ENCODE results near the gene FGF6. TPM values are rescaled to one million over a fixed set of nuclear protein-coding genes. Genes with fewer than 3 reads are reported as not detected.

FGF6 gene
- polyA plus RNA-seq, 1 of the 3 experiments (the other 2 are of a cell fraction): not detected

- no peak overlapping the region for H2AFZ ChIP-seq (ENCODE audit: low read depth)
- ChIA-PET POLR2A (no interaction called here), CTCF (interaction anchor here (1.8 to 2.0 kb wide), 2 partner anchors 20 to 126 kb away, joined by 5 to 10 read pairs; no protein-coding TSS in a partner anchor)
- H3K36me3 ChIP-seq (replicated peaks in 1 of 2; ENCODE audit: control insufficient read depth in 1 of 2, insufficient read depth in 2 of 2, low read length in 1 of 2): no peaks in the 10 kb centered on the region
- H4K20me1 ChIP-seq (ENCODE audit: insufficient read depth): no peaks in the 10 kb centered on the region
- no peaks in the 10 kb centered on the region for H3K79me2 ChIP-seq (ENCODE audit: insufficient read depth)
- H3F3A ChIP-seq (replicated peaks; ENCODE audit: insufficient read depth): no peaks in the 10 kb centered on the region
- H3K9me2 ChIP-seq: no peaks in the 10 kb centered on the region
- H3K4me2 ChIP-seq: no peak overlapping the region
- H3K9ac ChIP-seq: no peak overlapping the region
- H3K4me1 ChIP-seq (ENCODE audit: control insufficient read depth in 1 of 2, insufficient read depth in 2 of 2, low read depth in 1 of 2, low read length in 1 of 2): no peaks in the 10 kb centered on the region
- no peak overlapping the region for H3K4me3 ChIP-seq (ENCODE audit: low read depth in 2 of 2, low read length in 1 of 2)
- peaks cover 9% of the 10 kb centered on the region for H3K27me3 ChIP-seq (ENCODE audit: insufficient read depth)
- H3K27ac ChIP-seq (ENCODE audit: low read depth in 2 of 2, low read length in 1 of 2): no peak overlapping the region
- no peak for TF ChIP-seq CHD2 (IDR thresholded peaks at IDR 0.05; ENCODE audit: low read length, partially characterized antibody)
- no peak for TF ChIP-seq RXRA (IDR thresholded peaks at IDR 0.05; ENCODE audit: borderline replicate concordance, low read depth)
- TF ChIP-seq, protein P1, sequence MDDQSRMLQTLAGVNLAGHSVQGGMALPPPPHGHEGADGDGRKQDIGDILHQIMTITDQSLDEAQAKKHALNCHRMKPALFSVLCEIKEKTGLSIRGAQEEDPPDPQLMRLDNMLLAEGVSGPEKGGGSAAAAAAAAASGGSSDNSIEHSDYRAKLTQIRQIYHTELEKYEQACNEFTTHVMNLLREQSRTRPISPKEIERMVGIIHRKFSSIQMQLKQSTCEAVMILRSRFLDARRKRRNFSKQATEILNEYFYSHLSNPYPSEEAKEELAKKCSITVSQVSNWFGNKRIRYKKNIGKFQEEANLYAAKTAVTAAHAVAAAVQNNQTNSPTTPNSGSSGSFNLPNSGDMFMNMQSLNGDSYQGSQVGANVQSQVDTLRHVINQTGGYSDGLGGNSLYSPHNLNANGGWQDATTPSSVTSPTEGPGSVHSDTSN (IDR thresholded peaks at IDR 0.05): no peak
- no peak for TF ChIP-seq EP300 (IDR thresholded peaks at IDR 0.05; ENCODE audit: borderline replicate concordance in 1 of 2, low read depth in 1 of 2, low read length in 1 of 2)
- TF ChIP-seq, protein P2, sequence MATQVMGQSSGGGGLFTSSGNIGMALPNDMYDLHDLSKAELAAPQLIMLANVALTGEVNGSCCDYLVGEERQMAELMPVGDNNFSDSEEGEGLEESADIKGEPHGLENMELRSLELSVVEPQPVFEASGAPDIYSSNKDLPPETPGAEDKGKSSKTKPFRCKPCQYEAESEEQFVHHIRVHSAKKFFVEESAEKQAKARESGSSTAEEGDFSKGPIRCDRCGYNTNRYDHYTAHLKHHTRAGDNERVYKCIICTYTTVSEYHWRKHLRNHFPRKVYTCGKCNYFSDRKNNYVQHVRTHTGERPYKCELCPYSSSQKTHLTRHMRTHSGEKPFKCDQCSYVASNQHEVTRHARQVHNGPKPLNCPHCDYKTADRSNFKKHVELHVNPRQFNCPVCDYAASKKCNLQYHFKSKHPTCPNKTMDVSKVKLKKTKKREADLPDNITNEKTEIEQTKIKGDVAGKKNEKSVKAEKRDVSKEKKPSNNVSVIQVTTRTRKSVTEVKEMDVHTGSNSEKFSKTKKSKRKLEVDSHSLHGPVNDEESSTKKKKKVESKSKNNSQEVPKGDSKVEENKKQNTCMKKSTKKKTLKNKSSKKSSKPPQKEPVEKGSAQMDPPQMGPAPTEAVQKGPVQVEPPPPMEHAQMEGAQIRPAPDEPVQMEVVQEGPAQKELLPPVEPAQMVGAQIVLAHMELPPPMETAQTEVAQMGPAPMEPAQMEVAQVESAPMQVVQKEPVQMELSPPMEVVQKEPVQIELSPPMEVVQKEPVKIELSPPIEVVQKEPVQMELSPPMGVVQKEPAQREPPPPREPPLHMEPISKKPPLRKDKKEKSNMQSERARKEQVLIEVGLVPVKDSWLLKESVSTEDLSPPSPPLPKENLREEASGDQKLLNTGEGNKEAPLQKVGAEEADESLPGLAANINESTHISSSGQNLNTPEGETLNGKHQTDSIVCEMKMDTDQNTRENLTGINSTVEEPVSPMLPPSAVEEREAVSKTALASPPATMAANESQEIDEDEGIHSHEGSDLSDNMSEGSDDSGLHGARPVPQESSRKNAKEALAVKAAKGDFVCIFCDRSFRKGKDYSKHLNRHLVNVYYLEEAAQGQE (IDR thresholded peaks at IDR 0.05; ENCODE audit: low read depth, low read length): no peak
- TF ChIP-seq RAD21 (IDR thresholded peaks at IDR 0.05; ENCODE audit: low read length): no peak
- TF ChIP-seq TAF1 (IDR thresholded peaks at IDR 0.05; ENCODE audit: borderline replicate concordance, low read depth, low read length): no peak
- TF ChIP-seq, protein P3, sequence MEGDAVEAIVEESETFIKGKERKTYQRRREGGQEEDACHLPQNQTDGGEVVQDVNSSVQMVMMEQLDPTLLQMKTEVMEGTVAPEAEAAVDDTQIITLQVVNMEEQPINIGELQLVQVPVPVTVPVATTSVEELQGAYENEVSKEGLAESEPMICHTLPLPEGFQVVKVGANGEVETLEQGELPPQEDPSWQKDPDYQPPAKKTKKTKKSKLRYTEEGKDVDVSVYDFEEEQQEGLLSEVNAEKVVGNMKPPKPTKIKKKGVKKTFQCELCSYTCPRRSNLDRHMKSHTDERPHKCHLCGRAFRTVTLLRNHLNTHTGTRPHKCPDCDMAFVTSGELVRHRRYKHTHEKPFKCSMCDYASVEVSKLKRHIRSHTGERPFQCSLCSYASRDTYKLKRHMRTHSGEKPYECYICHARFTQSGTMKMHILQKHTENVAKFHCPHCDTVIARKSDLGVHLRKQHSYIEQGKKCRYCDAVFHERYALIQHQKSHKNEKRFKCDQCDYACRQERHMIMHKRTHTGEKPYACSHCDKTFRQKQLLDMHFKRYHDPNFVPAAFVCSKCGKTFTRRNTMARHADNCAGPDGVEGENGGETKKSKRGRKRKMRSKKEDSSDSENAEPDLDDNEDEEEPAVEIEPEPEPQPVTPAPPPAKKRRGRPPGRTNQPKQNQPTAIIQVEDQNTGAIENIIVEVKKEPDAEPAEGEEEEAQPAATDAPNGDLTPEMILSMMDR (IDR thresholded peaks at IDR 0.05): no peak
- no peak for TF ChIP-seq FOSL2 (IDR thresholded peaks at IDR 0.05; ENCODE audit: borderline replicate concordance, low read depth)
- TF ChIP-seq MXI1 (IDR thresholded peaks at IDR 0.05; ENCODE audit: low read depth, low read length): no peak
- TF ChIP-seq GATA2 (CRISPR knock-in tag; IDR thresholded peaks at IDR 0.05): no peak
- TF ChIP-seq GABPA (IDR thresholded peaks at IDR 0.05; ENCODE audit: low read depth): no peak
- no peak for TF ChIP-seq NFIC (IDR thresholded peaks at IDR 0.05; ENCODE audit: borderline replicate concordance)
- no peak for TF ChIP-seq SMC3 (IDR thresholded peaks at IDR 0.05; ENCODE audit: low read depth, low read length)
- no peak for TF ChIP-seq TCF12 (IDR thresholded peaks at IDR 0.05)
- H3K9me3 ChIP-seq: no peaks in the 10 kb centered on the region
- DNase-seq: no peak
- WGBS (ENCODE audit: low lambda C conversion rate): 3% methylated on average over 2 of the region's 4 CpGs
Observed at GRCh38 chr12:4402996-4403395, 42.6 kb downstream of the FGF6 start.
